Chondrocyte (in vitro differentiated cells): ENCODE data around the gene DENND10. TPM values are rescaled to one million over a fixed set of nuclear protein-coding genes. Genes with fewer than 3 reads are reported as not detected.
"Not testable (repeated sequence)": the region's sequence is repeated elsewhere in the genome, so short reads cannot be mapped to it uniquely, and the experiment has no call there.

ENCODE experiments used
- DNase-seq: peaks from one replicate; pipeline ENCODE4 v3.0.0; 2021; ENCODE audit warnings: mixed read lengths, low spot score
- H3K27ac Mint-ChIP-seq: one replicate; pipeline ENCODE4 v1.8.0; 2021; ENCODE audit warnings: mild to moderate bottlenecking, moderate library complexity, mixed read lengths; ENCODE audit not compliant: unreplicated experiment
- H3K27me3 Mint-ChIP-seq: 2 replicates; pipeline ENCODE4 v1.8.0; 2021; ENCODE audit warnings: low read depth, mixed read lengths
- H3K36me3 Mint-ChIP-seq: 2 replicates; pipeline ENCODE4 v1.8.0; 2021; ENCODE audit warnings: low read depth, mixed read lengths
- H3K4me1 Mint-ChIP-seq: 2 replicates; pipeline ENCODE4 v1.8.0; 2021; ENCODE audit warnings: low read depth, mild to moderate bottlenecking, mixed read lengths
- H3K4me3 Mint-ChIP-seq: one replicate; pipeline ENCODE4 v1.8.0; 2021; ENCODE audit warnings: mild to moderate bottlenecking, moderate library complexity, mixed read lengths; ENCODE audit not compliant: unreplicated experiment
- H3K9me3 Mint-ChIP-seq: 2 replicates; pipeline ENCODE4 v1.8.0; 2021; ENCODE audit warnings: low read depth, mixed read lengths
- total RNA-seq: library from RNA; stranded (reverse); gene quantifications from 3 replicates; pipeline ENCODE4 v1.2.1, GENCODE V29; 2021
- TF ChIP-seq, protein P1 (sequence below): fragments of 200-600 bp; sonication (generic); IDR thresholded peaks from 2 replicates; pipeline ENCODE4 v1.5.0; 2021; ENCODE audit warnings: antibody characterized with exemption, mild to moderate bottlenecking, moderate library complexity

The DENND10 gene
- total RNA-seq, 1 donor from 2014 or later: 43.0 TPM

GRCh38 chr10:119143657-119144056 is 39.7 kb downstream of the DENND10 start:
- DNase-seq: no peak
- Mint-ChIP-seq H3K4me1 (no peaks in the 10 kb centered on the region), H3K27ac (no peak overlapping the region), H3K4me3 (no peak overlapping the region), H3K9me3 (no peaks in the 10 kb centered on the region), H3K36me3 (peaks cover 5% of the 10 kb centered on the region), H3K27me3 (no peaks in the 10 kb centered on the region)
- TF ChIP-seq, protein P1, sequence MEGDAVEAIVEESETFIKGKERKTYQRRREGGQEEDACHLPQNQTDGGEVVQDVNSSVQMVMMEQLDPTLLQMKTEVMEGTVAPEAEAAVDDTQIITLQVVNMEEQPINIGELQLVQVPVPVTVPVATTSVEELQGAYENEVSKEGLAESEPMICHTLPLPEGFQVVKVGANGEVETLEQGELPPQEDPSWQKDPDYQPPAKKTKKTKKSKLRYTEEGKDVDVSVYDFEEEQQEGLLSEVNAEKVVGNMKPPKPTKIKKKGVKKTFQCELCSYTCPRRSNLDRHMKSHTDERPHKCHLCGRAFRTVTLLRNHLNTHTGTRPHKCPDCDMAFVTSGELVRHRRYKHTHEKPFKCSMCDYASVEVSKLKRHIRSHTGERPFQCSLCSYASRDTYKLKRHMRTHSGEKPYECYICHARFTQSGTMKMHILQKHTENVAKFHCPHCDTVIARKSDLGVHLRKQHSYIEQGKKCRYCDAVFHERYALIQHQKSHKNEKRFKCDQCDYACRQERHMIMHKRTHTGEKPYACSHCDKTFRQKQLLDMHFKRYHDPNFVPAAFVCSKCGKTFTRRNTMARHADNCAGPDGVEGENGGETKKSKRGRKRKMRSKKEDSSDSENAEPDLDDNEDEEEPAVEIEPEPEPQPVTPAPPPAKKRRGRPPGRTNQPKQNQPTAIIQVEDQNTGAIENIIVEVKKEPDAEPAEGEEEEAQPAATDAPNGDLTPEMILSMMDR: no peak

DNA sequence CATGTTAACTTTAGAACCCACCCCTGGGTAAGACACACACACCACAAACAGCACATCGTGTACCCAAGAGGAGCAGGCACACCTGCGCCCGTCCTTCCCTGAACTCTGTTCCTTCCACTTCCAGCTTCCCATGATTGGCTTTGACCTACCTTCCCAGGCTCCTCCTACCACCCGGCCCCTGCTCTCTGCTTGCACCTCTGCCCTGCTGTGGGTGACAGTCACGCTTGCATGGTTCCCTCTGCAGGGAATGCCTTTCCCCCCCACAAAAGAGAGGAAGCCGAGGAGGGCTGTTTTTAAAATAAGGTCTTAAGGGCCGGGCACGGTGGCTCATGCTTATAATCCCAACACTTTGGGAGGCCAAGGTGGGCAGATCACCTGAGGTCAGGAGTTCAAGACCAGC is 45.2 kb downstream of the DENND10 start:
- H3K9me3 Mint-ChIP-seq: no peaks in the 10 kb centered on the region
- no peaks in the 10 kb centered on the region for H3K4me1 Mint-ChIP-seq
- DNase-seq: no peak
- TF ChIP-seq, protein P1: no peak
- no peaks in the 10 kb centered on the region for H3K27me3 Mint-ChIP-seq
- no peak overlapping the region for H3K27ac Mint-ChIP-seq
- H3K4me3 Mint-ChIP-seq: no peak overlapping the region
- H3K36me3 Mint-ChIP-seq: peaks cover 17% of the 10 kb centered on the region

- no peaks in the 10 kb centered on the region for H3K9me3 Mint-ChIP-seq
- no peaks in the 10 kb centered on the region for H3K4me1 Mint-ChIP-seq
- peaks cover 19% of the 10 kb centered on the region for H3K36me3 Mint-ChIP-seq
- DNase-seq: no peak
- TF ChIP-seq, protein P1: no peak
- no peak overlapping the region for H3K27ac Mint-ChIP-seq
- no peaks in the 10 kb centered on the region for H3K27me3 Mint-ChIP-seq
- H3K4me3 Mint-ChIP-seq: no peak overlapping the region
Measured at GRCh38 chr10:119149729-119150128, 45.8 kb downstream of the DENND10 start.

DNA sequence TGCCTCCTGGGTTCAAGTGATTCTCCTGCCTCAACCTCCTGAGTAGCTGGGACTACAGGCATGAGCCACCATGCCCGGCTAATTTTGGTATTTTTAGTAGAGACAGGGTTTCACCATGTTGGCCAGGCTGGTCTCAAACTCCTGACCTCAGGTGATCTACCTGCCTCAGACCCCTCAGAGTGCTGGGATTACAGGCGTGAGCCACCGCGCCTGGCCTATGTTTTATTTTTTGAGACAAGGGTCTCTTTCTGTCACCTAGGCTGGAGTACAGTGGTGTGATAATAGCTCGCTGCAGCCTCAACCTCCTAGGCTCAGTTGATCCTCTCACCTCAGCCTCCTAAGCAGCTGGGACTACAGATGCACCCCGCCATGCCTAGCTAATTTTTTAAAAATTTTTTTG is 47.7 kb downstream of the DENND10 start:
- H3K27ac Mint-ChIP-seq, H3K4me1 Mint-ChIP-seq, H3K4me3 Mint-ChIP-seq, H3K27me3 Mint-ChIP-seq, H3K9me3 Mint-ChIP-seq, DNase-seq: not testable (repeated sequence)
- peaks cover 22% of the 10 kb centered on the region for H3K36me3 Mint-ChIP-seq

DNA sequence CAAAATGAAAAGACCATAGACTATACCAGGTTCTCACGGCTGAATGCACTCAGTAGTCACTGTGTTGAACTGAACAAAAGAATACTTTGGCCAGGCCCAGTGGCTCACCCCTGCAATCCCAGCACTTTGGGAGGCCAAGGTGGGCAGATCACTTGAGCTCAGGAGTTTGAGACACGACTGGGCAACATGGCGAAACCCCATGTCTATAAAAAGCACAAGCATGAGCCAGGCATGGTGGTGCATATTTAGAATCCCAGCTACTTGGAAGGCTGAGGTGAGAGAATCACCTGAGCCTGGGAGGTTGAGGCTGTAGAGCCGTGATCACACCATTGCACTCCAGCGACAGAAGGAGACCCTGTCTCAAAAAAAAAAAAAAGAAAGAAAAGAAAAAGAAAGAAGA is 49.1 kb downstream of the DENND10 start:
- Mint-ChIP-seq H3K27ac (no peak overlapping the region), H3K9me3 (no peaks in the 10 kb centered on the region), H3K4me3 (no peak overlapping the region), H3K36me3 (peaks cover 25% of the 10 kb centered on the region), H3K27me3 (no peaks in the 10 kb centered on the region), H3K4me1 (no peaks in the 10 kb centered on the region)
- no peak for DNase-seq
- TF ChIP-seq, protein P1: no peak

GRCh38 chr10:119153661-119154060 is 49.7 kb downstream of the DENND10 start:
- peaks cover 25% of the 10 kb centered on the region for H3K36me3 Mint-ChIP-seq
- H3K4me1 Mint-ChIP-seq: no peaks in the 10 kb centered on the region
- peak; percentile 37 for DNase-seq
- no peaks in the 10 kb centered on the region for H3K27me3 Mint-ChIP-seq
- no peaks in the 10 kb centered on the region for H3K9me3 Mint-ChIP-seq
- H3K4me3 Mint-ChIP-seq: no peak overlapping the region
- no peak overlapping the region for H3K27ac Mint-ChIP-seq
- TF ChIP-seq, protein P1: no peak
